HL-60/S4 (cell line): ENCODE results near the gene SLC16A4.
"Not testable (repeated sequence)": the region's sequence is repeated elsewhere in the genome, so short reads cannot be mapped to it uniquely, and the experiment has no call there.

Source experiments
- in situ Hi-C: fragments of 300-500 bp; cut with MboI; formaldehyde crosslinking; loops from 2 replicates; pipeline ENCODE4 v1.14.3; 2022; ENCODE audit warnings: low sequenced_read_pairs

SLC16A4 gene

DNA sequence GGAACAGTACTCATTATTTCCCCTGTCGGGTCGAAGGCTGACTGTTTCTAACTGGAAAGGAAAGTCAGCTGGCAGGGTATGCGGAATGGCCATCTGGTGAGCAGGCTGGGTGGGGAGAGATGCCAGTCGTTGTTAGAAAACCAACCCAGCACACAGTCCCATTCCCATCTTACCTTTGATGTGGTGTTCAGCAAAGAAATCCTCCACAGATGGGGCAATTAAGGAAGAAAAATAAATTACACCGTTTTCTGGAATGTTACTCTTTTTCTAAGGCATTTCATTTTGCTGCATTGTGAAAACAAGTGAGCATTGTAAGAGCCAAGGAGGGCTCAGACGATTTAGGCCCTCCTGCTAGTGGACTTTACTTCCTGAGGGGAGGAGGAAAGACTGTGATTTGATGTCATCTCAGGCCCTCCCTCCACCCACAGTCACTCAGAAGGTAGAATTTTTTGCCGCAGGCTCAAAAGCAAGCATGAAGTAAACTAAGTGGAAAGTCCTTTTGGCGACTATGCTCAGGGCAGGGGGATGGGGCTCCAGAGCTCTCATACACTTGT is at the start of gene SLC16A4:
Gene SLC16A4 (minus strand): TSS at position 335 of the 554 bp plus-strand sequence. CDS start 1,703 bp downstream, outside the sequence.
- in situ Hi-C loops = no loop called here

DNA sequence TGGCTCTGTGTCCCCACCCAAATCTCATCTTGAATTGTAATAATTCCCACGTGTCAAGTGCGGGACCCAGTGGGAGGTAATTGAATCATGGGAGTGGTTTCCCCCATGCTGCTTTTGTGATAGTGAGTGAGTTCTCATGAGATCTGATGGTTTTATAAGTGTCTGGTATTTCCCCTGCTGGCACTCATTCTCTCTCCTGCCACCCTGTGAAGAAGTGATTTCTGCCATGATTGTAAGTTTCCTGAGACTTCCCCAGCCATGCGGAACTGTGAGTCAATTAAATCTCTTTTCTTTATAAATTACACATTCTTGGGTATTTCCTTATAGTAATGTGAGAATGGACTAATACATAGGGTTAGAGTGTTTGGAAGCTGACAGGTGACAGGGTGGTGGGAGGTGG is 49.0 kb upstream of the SLC16A4 start:
- in situ Hi-C loops = not testable (repeated sequence)

DNA sequence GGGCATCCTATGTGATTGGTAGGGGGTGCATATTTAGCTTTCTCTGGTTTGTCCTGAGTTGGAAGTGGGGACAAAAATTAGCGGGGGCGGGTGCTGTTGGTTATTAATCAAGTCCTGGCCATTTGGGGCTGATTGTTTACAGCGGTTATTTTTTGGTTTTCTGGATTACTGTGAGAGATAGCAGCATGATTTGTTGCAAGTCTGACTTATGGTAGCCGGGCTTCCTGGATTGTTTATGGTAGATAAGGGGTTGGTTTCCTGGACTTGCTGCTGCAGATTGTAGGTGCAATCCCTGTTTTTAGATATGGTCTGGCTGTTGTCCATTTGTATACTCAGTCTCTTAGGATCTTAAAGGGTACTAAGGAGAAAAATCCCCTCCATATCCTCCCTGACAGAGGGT is 48.1 kb upstream of the SLC16A4 start:
- in situ Hi-C loops = no loop called here

DNA sequence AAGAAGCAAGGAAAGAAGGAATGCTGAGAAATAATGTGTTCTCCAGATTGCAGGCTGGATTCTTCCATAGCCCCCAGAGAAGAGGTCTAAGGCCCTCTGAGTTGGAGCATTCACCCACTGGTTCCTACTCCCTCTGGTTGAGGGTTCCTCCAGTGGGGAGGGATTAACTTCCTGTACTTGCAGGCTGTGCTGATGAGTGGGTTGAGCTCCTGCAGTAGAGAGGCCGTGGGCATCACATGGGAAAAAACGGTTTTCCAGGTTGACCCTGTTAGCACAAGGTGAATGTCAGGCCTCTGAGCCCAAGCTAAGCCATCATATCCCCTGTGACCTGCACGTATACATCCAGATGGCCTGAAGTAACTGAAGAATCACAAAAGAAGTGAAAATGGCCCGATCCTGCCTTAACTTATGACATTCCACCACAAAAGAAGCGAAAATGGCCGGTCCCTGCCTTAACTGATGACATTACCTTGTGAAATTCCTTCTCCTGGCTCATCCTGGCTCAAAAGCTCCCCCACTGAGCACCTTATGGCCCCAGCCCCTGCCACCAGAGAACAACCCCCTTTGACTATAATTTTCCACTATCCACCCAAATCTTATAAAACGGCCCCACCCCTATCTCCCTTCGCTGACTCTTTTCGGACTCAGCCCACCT is 46.9 kb upstream of the SLC16A4 start:
- in situ Hi-C loops = not testable (repeated sequence)

DNA sequence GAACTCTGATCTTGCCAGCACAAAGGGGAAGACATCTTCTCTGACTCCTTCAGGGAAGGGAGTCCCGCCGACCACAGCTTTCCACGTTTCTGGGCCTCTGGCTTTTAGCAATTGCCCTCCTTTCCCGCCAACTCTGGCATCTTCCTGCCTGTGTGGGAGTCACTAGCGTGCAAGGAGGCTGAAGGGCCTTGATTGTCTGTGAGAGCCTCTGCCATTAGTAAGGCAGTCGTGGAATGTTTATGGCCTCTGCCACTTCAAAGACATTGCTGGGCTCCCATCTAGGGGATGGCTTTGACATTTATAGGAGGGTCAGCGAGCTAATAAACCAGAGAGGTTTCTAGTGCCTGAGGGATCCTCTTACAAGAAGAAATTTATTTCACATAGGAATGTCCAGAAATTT is 45.8 kb upstream of the SLC16A4 start:
- in situ Hi-C loops = no loop called here

DNA sequence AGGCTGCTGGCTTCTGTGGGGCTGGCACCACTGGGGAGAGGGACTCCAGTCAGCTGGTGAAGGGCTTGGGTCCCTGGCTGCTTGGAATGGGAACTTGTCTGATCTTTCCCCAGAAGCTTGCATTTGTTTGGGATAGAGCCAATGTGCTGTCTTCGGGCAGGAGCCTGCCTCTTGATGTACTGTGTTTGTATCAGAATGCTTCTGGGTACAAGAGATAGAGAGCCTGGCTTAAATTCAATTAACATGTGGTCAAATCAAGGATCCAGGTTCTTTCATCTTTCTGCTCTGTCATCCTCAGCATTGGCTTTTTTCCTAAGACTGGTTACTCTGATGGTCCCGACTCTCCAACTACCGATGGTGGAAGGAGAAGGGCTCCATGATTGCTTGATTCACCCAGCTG is 44.1 kb upstream of the SLC16A4 start:
- in situ Hi-C loops = no loop called here

DNA sequence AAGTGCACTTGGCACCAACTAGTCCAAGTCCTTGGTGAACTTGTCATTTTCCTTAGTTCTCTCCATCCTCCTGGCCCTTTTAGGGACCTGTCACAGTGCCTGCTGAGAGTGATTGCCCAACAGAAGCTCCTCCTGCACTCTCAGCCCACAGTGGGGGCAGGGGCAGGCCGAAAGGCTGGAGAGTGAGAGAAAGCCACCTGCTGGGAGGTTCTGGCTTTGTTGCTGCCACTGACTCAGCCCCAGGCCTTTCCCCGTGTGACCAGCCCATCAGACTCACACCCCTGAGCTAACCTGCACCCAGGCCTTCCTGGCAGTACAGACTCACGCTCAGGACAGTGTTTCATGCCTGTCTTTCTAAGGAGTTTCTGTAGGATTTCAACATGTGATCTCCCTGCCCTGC is 43.0 kb upstream of the SLC16A4 start:
- in situ Hi-C loops = no loop called here

DNA sequence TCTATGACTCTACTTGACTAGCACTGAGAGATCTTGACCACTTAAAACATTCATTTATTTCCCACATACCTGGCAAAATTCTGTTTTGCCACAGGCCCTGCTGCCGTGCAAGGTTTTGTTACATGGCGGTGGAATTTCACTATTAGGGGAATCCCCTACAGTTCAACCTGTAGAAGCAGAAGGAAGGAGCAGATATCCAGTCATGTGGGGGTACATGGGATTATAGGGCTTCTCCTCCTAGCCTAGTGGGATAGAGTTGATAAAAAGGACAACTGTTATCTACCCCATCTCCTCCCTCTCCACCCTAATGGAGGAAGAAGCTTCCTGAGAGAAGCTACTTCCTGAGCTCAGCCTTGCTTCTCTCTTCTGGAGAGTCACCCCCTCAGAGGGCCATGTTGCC is 42.4 kb upstream of the SLC16A4 start:
- in situ Hi-C loops = no loop called here

DNA sequence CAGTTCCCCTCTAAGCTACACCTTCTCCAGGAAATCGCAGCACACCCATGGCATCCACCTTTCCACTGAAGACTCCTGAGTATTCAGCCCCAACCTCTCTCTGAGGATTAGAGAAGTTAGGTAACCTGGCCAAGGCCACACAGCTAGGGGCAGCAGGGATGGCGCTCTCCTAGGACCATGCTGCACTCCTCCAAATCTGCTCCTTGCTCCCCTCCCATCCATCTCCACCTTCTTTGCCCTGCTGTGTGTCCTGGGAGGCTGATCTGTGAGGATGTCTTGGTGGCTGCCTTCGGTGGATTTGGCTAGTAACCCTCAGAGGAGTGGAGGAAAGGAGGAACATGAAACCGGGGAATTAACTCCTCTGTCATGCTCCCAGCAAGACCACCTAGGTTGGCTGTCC is 40.1 kb upstream of the SLC16A4 start:
- in situ Hi-C loops = no loop called here

DNA sequence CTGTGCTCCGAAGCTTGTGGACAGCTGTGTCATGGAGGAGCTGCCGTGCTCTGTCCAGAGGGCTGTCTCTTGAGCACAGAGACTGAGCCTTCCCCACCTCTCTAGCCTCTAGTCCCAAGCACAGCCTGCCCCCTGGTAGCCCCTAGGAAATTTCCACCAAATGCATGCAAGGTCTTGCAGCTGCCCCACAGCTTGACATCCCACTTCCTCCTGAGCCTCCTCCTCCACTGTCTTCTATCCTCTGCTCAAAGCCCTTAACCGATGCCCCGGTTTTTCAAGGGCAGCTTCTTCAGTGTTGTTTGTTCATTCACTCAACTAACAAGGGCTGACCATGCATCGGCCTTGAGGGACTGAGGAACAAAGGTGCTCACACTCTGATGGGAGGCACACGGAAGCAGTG is 39.5 kb upstream of the SLC16A4 start:
- in situ Hi-C loops = no loop called here

DNA sequence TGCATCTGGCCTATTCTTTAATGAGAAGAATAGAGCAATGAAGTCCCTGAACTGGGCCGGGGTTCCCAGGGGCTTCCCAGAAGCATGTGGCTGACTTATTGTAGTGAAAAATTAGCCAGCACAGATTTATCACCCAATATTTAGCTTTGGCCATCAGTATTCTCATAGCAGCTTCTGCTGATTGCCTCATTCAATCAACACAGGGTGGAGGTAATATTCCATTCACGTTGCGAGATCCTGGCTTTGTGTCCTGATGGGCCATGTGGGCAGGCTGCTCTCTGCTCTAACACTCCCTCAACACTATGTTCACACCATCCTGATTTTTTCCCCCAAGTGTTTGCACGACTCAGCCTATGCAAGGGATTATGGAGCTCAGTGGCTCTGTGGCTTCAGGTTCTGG is 38.1 kb upstream of the SLC16A4 start:
- in situ Hi-C loops = no loop called here

DNA sequence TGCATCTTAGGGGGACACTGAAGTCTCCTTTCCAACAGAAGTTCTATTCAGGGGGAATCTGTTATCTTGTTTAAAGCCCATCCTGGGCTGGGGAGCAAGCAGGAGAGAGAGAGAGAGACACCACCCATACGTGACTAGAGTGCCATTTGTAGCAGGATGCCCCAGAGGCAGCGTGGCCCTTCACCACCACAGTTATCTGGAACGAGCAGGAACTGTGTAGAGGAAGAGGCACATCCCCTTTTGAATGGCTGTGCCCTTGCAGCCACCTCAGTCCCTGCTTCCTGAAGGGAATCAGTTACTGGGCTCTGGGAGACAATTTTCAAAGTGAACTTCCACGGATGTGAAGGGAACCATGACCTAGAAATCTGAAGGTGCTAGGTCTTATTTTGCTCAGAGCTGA is 36.0 kb upstream of the SLC16A4 start:
- in situ Hi-C loops = no loop called here

DNA sequence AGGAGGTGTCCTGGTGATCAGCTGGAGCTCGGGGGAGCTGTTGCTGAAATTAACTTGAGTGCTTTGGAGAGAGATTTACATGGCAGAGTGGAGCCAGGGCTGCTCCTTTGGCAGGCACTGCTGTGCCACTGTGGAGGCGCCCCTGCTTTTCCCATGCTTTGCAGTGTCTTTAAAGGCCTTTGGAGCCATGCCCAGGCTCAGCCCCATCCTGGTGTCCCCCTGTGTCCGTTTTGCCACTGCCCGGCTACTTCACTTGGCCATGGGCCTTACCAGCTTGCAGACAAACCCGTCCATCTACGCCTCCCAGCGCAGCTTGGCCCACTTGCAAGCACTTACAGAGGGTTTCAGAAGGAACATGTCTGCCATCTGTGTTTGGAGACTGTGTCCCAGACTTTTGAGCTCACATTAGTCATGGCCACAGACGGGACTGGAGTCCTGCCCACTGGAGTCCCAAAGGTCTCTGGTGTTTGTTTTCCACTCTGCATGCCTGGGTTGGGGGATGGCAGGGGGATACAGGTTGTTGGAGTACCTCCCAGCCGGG is 34.9 kb upstream of the SLC16A4 start:
- in situ Hi-C loops = no loop called here

DNA sequence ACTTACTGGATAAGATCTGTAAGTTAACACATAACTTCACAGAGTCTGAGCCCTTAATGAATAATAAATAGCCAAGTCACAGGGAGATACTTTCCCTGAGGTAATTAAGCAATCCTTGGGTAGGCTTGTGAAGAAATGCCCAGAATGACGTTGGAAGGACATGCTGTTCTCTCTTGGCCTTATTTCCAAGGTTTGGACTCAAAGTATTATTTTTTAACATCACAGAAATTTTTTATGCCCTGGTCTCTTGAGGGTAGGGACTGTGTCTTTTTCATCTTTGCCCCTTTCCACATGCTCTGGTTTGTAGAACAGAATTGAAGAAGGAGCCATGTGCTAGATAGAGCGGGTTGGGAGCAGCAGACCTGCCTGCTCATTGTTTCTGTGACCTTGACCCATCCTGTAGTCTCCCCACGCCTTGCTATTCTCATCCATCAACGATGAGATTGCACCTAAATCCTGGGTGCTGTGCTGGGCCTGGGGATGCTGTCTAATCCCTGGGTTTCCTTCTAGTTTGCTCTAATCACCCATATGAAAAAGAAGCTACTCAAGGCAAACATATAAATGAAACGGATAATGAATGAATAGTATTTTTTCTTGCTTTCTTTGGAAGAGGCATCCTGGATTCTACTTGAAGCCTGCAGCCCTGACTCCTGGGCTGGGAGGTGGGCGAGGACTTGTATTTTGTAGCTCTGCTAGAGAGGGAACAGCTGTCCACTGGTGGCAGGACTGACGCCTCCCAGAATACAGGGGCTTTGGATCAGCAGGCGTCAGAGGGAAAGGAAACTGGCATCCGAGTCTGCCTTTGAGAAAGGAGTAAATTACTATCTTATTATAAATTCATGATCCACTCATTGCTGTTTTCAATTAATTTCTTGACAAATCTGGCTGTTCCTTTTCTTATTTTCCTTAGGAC is 34.1 kb upstream of the SLC16A4 start:
- in situ Hi-C loops = no loop called here

DNA sequence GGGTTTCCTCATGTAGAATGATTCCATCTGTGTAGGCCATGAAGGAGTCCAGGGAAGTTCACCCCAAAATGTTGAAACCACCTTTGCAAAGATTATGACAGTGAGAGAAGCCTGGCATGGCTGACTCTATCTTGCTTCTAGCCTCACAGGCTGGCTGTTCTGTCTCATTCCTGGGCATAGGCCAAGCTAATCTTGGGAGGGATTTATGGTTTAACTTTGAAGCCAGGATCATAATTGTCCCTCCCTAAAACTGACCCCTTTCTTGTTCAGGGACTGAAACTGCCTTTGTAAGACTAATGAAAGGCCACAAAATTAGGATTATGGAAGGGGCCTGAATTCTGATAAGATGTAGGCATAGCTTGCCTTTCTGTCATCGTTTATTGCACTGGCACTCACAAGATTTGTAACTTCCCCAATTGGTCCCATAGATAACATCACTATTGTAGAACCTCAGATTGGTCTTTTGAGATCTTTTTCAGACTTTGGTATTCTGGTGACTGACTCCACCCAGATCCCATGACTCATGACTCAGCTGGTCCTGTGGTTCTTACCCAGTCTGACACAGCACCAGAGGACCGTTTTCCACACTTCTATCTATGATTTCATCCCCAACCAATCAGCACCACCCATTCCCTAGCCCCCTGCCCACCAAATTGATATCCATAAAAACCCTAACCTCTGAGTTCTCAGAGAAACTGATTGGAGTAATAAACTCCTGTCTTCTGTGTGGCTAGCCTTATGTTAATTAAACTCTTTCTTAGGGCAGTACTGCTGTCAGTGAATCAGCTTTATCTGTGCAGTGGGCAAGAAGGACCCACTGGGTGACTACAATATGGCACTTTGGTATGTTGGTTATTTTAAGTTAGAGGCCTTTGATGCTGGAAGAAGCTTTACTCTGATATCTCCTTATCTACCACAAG is 30.3 kb upstream of the SLC16A4 start:
- in situ Hi-C loops = no loop called here

DNA sequence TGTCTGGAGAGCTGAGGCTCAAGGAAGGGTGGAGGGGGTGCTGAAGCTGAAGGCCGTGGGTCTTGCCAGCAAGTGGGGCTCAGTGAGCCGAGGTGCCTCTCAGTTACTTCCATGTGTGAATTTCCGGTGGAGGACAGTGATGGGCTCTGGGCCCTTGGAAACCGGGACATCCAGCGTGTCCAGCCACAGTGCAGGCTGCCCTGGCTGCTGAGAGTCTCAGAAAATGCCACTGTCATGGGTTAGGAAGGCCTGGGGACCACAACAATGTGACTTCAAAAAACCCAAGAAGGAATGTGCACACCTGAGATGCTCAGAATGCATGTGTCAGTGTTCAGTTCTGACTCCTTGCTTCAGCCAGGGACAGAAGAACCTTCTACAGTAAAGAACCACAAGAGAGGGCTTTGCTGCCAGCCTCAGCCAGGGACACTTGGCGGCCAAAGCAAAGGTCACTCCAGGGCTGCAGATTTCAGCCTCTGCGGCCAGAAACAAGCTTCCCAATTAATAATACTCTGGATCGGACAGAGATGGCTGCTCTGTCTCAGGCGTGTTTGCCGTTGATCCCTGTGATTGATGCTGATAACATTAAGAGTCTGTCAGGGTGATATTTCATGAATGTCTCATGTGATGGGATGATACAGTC is 29.3 kb upstream of the SLC16A4 start:
- in situ Hi-C loops = no loop called here

DNA sequence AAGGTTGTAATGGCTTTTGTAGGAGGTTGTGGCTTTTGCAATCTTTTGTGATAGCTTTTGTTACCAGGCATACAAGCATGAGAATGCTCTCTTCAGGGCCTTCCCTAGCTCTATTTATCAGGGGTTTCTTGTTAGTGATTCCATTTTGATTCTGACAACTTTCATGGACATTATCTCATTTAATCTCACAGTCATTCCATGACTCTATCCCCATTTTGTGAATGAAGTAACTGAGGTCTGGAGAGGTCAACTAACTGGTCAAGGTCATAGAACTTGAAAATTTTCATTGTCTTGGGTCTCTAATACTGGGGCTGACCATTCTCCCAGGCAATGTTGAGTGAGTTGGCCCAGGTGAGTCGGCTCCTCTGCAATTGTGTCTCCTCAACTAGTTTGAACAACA is 27.9 kb upstream of the SLC16A4 start:
- in situ Hi-C loops = no loop called here

DNA sequence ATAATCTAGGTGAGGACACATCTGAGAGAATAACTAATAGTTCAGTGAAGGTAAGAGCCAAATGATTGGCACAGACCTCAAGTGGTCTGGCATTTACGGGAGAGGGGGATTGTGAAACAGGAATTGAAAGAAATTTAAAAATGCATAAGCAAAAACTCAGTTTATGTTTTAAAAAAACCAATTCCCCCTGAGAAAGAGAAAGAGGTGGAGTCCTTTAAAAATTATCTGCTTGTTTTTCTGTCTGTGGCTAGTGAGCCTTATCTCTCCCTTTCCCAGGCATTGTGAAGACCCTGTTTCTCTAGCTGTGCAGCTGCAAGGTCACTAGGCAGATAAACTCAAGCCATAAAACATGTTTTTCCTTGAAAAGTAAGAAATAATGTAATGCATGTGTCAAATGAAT is 22.2 kb upstream of the SLC16A4 start:
- in situ Hi-C loops = not testable (repeated sequence)

DNA sequence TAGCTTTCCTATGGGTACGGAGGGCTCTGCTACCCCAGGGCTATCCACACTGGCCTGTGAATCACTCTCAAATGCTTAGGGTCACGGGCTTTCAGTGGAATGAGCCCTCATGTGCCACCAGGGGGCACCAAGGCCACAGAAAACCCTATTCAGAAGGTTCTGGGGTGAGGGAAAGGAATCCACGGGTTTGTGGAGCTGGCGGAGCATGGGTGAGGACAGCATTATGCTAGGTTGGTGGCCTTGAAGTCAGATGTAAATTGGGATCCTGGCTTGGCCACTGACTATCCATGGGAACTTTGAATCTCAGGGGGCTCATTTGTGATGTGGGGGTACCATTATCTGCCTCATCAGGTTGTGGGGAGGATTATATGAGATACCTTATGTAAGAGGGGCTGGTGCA is 21.8 kb upstream of the SLC16A4 start:
- in situ Hi-C loops = no loop called here

DNA sequence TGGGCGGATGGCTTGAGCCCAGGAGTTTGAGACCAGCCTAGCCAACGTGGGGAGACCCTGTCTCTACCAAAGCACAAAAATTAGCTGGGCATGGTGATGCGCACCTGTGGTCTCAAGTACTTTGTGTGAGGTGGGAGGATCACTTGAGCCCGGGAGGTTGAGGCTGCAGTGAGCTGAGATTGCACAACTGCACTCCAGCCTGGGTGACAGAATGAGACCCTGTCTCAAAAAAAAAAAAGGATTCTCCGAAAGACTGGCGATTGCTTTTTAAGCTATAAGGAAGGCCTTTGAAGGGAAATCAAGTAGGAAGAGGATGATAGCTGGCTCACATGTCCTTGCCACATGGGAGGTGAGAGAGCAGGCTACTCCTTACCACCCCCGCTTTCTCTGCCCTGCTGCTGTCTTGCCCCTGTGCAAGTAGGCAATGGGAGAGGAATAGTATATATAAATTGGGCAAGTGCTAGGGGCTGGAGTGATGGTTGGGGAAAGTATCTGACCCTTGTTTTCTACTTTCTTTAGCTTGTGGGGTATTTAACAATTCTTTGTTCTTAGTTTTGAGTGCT is 20.4 kb upstream of the SLC16A4 start:
- in situ Hi-C loops = no loop called here
